H1 (cell line): ENCODE measurements around the gene ZYX. TPM values are rescaled to one million over a fixed set of nuclear protein-coding genes. Genes with fewer than 3 reads are reported as not detected.

Experiments
- CTCF ChIA-PET: fragments of 300-600 bp; sonication (Branson Sonifier 250); formaldehyde crosslinking; loops from one replicate; lab custom pipeline; 2021; ENCODE audit not compliant: partially characterized antibody; lab: Charles Lee
- POLR2A ChIA-PET: fragments of 300-600 bp; sonication (Branson Sonifier 250); formaldehyde crosslinking; loops from one replicate; lab custom pipeline; 2021; ENCODE audit warnings: inconsistent platforms; ENCODE audit not compliant: partially characterized antibody; lab: Charles Lee
- DNase-seq, 2 experiments: peaks; one replicate each; pipeline versions ENCODE4 v3.0.0 to v3.0.0-alpha.2; 2010 to 2022; ENCODE audit warnings: low spot score in 2 of 2, low read depth in 1 of 2, mixed read lengths in 1 of 2
- FAIRE-seq: peaks from 2 replicates; lab custom pipeline; 2011; peaks lifted over from hg19 to GRCh38; lab: Jason Lieb, UNC
- H2AFZ ChIP-seq: 2 replicates; pipeline ENCODE4 v1.8.1; 2012; ENCODE audit warnings: low read length, inconsistent platforms
- H2AK5ac ChIP-seq: 2 replicates; pipeline ENCODE4 v1.6.1; 2013; ENCODE audit warnings: low read depth, low read length
- H2BK120ac ChIP-seq: replicated peaks from 2 replicates; pipeline ENCODE3; 2013; ENCODE audit warnings: low read depth, low read length, inconsistent platforms
- H2BK12ac ChIP-seq: 2 replicates; pipeline ENCODE4 v1.6.1; 2013; ENCODE audit warnings: low read depth, low read length
- H2BK15ac ChIP-seq: 2 replicates; pipeline ENCODE4 v1.6.1; 2013; ENCODE audit warnings: low read length
- H2BK20ac ChIP-seq: 2 replicates; pipeline ENCODE4 v1.6.1; 2013; ENCODE audit warnings: low read length
- H2BK5ac ChIP-seq: 2 replicates; pipeline ENCODE4 v1.6.1; 2013; ENCODE audit warnings: low read depth, low read length
- H3K14ac ChIP-seq: 2 replicates; pipeline ENCODE4 v1.6.1; 2013; ENCODE audit warnings: inconsistent platforms; ENCODE audit not compliant: insufficient read length
- H3K18ac ChIP-seq: 2 replicates; pipeline ENCODE4 v1.6.1; 2013; ENCODE audit warnings: low read length; ENCODE audit errors: extremely low read depth
- H3K23ac ChIP-seq: 2 replicates; pipeline ENCODE4 v1.6.1; 2013; ENCODE audit warnings: inconsistent platforms; ENCODE audit not compliant: insufficient read length
- H3K23me2 ChIP-seq: 2 replicates; pipeline ENCODE4 v1.6.1; 2013; ENCODE audit warnings: low read depth, low read length
- H3K27ac ChIP-seq: 2 replicates; pipeline ENCODE4 v1.6.1; 2011; ENCODE audit warnings: low read depth, low read length, inconsistent platforms
- H3K27me3 ChIP-seq, 4 experiments: replicated peaks in 1 of 4; 1 replicate in 1 of 4; 2 replicates in 3 of 4; pipeline versions ENCODE4 v1.6.1 to v1.8.1; 2011 to 2013; ENCODE audit warnings: low read length in 3 of 4, mild to moderate bottlenecking in 3 of 4, inconsistent platforms in 2 of 4, mixed read lengths in 2 of 4, moderate library complexity in 1 of 4; ENCODE audit not compliant: control insufficient read depth in 3 of 4, insufficient read depth in 3 of 4; ENCODE audit errors: extremely low read depth in 1 of 4
- H3K36me3 ChIP-seq, 4 experiments: 2 replicates each; pipeline versions ENCODE4 v1.6.1 to v1.8.1; 2011 to 2013; ENCODE audit warnings: mild to moderate bottlenecking in 4 of 4, low read length in 3 of 4, moderate library complexity in 2 of 4, control low read depth in 1 of 4, inconsistent platforms in 1 of 4; ENCODE audit not compliant: insufficient read depth in 4 of 4, control insufficient read depth in 2 of 4
- H3K4ac ChIP-seq: replicated peaks from 2 replicates; pipeline ENCODE3; 2013; ENCODE audit warnings: low read length, low read depth, mixed read lengths, inconsistent platforms; ENCODE audit not compliant: insufficient read length
- H3K4me1 ChIP-seq, 4 experiments: replicated peaks in 1 of 4; 1 replicate in 1 of 4; 2 replicates in 3 of 4; pipeline versions ENCODE4 v1.6.1 to v1.8.1; 2011 to 2013; ENCODE audit warnings: low read length in 3 of 4, inconsistent platforms in 2 of 4, mixed read lengths in 1 of 4; ENCODE audit not compliant: insufficient read depth in 4 of 4, control insufficient read depth in 3 of 4
- H3K4me2 ChIP-seq, 2 experiments: 2 replicates each; pipeline versions ENCODE4 v1.6.1 to v1.8.1; 2011 to 2013; ENCODE audit warnings: low read depth in 2 of 2, low read length in 2 of 2, control low read depth in 1 of 2, inconsistent platforms in 1 of 2, mild to moderate bottlenecking in 1 of 2; ENCODE audit not compliant: insufficient read depth in 1 of 2
- H3K4me3 ChIP-seq, 4 experiments: fragments of 200-600, 300-600 bp in 1 of 4; sonication (generic), shearing (Covaris generic), sonication (Bioruptor Twin) in 1 of 4; 2 replicates each; pipeline versions ENCODE4 v1.5.1 to v1.8.1; 2011 to 2016; ENCODE audit warnings: low read length in 4 of 4, low read depth in 3 of 4, control low read depth in 2 of 4, inconsistent platforms in 2 of 4, mild to moderate bottlenecking in 2 of 4, mixed read lengths in 1 of 4, moderate library complexity in 1 of 4; ENCODE audit not compliant: insufficient read depth in 2 of 4; ENCODE audit errors: extremely low read depth in 1 of 4
- H3K56ac ChIP-seq: replicated peaks from 2 replicates; pipeline ENCODE3; 2013; ENCODE audit warnings: low read depth, mild to moderate bottlenecking, mixed read lengths, low read length, inconsistent platforms; ENCODE audit not compliant: insufficient read length
- H3K79me1 ChIP-seq: 2 replicates; pipeline ENCODE4 v1.6.1; 2013; ENCODE audit warnings: low read depth, low read length, control low read depth
- H3K79me2 ChIP-seq, 2 experiments: 2 replicates each; pipeline versions ENCODE4 v1.6.1 to v1.8.1; 2012 to 2013; ENCODE audit warnings: low read length in 2 of 2, mild to moderate bottlenecking in 2 of 2, inconsistent platforms in 1 of 2; ENCODE audit not compliant: insufficient read depth in 2 of 2, control insufficient read depth in 1 of 2
- H3K9ac ChIP-seq, 4 experiments: replicated peaks in 1 of 4; 1 replicate in 1 of 4; 2 replicates in 3 of 4; pipeline versions ENCODE4 v1.6.1 to v1.8.1; 2011 to 2013; ENCODE audit warnings: low read depth in 3 of 4, low read length in 3 of 4, control low read depth in 2 of 4, mild to moderate bottlenecking in 2 of 4, moderate library complexity in 2 of 4, inconsistent platforms in 1 of 4; ENCODE audit errors: extremely low read depth in 1 of 4
- H3K9me3 ChIP-seq, 2 experiments: 2 replicates each; pipeline versions ENCODE4 v1.6.1 to v1.8.1; 2012 to 2013; ENCODE audit warnings: mild to moderate bottlenecking in 2 of 2, moderate library complexity in 2 of 2, control low read depth in 1 of 2, inconsistent platforms in 1 of 2, low read depth in 1 of 2, low read length in 1 of 2, mixed read lengths in 1 of 2; ENCODE audit not compliant: insufficient read depth in 2 of 2
- H4K20me1 ChIP-seq, 2 experiments: replicated peaks in 1 of 2; 2 replicates each; pipeline versions ENCODE3 to v1.8.1; 2011 to 2013; ENCODE audit warnings: inconsistent platforms in 2 of 2, low read length in 2 of 2, mild to moderate bottlenecking in 1 of 2; ENCODE audit not compliant: insufficient read depth in 2 of 2, control insufficient read depth in 1 of 2
- H4K5ac ChIP-seq: 2 replicates; pipeline ENCODE4 v1.6.1; 2013; ENCODE audit warnings: low read length, low read depth, mixed read lengths, inconsistent platforms; ENCODE audit not compliant: insufficient read length
- H4K8ac ChIP-seq: 2 replicates; pipeline ENCODE4 v1.8.0; 2013; ENCODE audit warnings: mild to moderate bottlenecking, moderate library complexity, low read length, inconsistent platforms; ENCODE audit not compliant: insufficient read depth; ENCODE audit errors: extremely low read depth
- H4K91ac ChIP-seq: replicated peaks from 2 replicates; pipeline ENCODE3; 2013; ENCODE audit warnings: low read length, mixed read lengths, inconsistent platforms; ENCODE audit not compliant: insufficient read length
- KDM5A ChIP-seq: fragments of 200-600 bp; IDR thresholded peaks from 2 replicates; pipeline ENCODE4 v1.7.1; 2012; ENCODE audit warnings: mild to moderate bottlenecking, low read length, inconsistent platforms, mixed read lengths
- WGBS, 2 experiments: shearing (Covaris generic) in 1 of 2; methylation state at CpG; one replicate each; pipeline versions ENCODE4 v1.1.6 to v1.1.7; 2013 to 2015; ENCODE audit warnings: low lambda C conversion rate in 2 of 2, mixed read lengths in 2 of 2, inconsistent platforms in 1 of 2, low coverage in 1 of 2, missing lambda C conversion rate in 1 of 2; ENCODE audit not compliant: insufficient replicate concordance in 2 of 2, insufficient coverage in 1 of 2, insufficient read length in 1 of 2; ENCODE audit errors: extremely low coverage in 1 of 2, missing lambda C conversion rate in 1 of 2; 5-methylcytosine and 5-hydroxymethylcytosine counted together
- polyA plus RNA-seq, 7 experiments: library from polyadenylated mRNA; depleted of rRNA in 3 of 7; stranded (reverse) in 5 of 7; unstranded in 2 of 7; fragments of >200 nt in 5 of 7; fragments of 200-250 nt in 2 of 7; gene quantifications; 1 replicate in 5 of 7; 2 replicates in 1 of 7; 4 replicates in 1 of 7; pipeline versions ENCODE4 v1.2.1 to v1.2.3, GENCODE V29; 2011 to 2013; ENCODE audit warnings: missing spikeins in 2 of 7, mixed read lengths in 2 of 7
- total RNA-seq: library from RNA; stranded (reverse); fragmentation: NEBNext Ultra II Directional; extraction: Animal tissue kit (Norgen Biotek cat#: 25700); gene quantifications from 2 replicates; pipeline ENCODE4 v1.2.1, GENCODE V29; 2021
- TF ChIP-seq, protein P1 (sequence below): IDR thresholded peaks from 2 replicates; pipeline ENCODE4 v1.6.1; 2012; ENCODE audit warnings: inconsistent platforms

Gene ZYX
- total and polyA plus RNA-seq, 2 of the 8 experiments (the other 6 are each of a cell fraction or from before 2014, with no cell fraction given): 40.6 to 159 TPM

DNA sequence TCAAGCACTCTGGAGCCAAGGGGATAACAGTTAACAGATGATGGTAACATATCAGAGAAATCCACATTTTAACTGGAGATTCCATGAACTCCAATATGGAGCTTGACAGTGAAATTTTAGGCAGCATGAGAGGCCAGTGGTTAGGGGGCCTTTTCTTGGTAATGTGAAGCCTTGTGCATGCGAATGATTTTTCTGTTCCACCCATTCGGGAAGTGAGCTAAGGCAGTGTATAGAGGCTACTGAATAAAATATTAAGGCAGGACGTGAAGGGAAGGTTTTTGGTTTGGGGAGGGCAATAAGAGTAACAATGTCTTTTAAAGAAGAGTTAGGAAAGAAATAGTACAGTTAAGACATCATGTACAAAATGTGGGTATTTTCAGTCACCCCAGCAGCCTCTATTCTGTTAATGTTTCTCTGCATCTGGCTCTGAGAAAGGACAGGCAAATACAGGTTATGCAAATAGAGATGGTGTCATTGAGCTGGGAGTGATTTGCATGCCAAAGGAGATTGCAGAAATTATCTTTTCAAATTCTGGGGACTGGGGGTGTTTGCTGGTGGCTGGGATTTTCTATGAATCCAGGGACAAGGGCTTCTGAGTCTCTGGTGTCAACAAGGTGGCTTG lies 55.3 kb downstream of the ZYX start:
- no peaks in the 10 kb centered on the region for H3K23me2 ChIP-seq
- H2BK15ac ChIP-seq: no peak overlapping the region
- peak overlapping the region; percentile 50 to 51; a peak in 3 of 4 replicates for H3K4me2 ChIP-seq
- no peaks in the 10 kb centered on the region for H3K36me3 ChIP-seq
- ChIA-PET POLR2A (interaction anchor here (0.7 to 1.4 kb wide), 2 partner anchors 11 to 30 kb away, joined by 3 read pairs; no protein-coding TSS in a partner anchor), CTCF (interaction anchor here (0.6 to 1.7 kb wide), 3 partner anchors 12 to 20 kb away, joined by 3 read pairs; no protein-coding TSS in a partner anchor)
- H3K4me3 ChIP-seq: no peak overlapping the region
- no peaks in the 10 kb centered on the region for H3K27me3 ChIP-seq
- H2AK5ac ChIP-seq: no peak overlapping the region
- no peaks in the 10 kb centered on the region for H3K79me2 ChIP-seq
- no peak overlapping the region for H2BK12ac ChIP-seq
- no peak overlapping the region for H4K8ac ChIP-seq
- H3K18ac ChIP-seq: no peak overlapping the region
- H3K9ac ChIP-seq: no peak overlapping the region
- H3K4me1 ChIP-seq: peaks cover 2 to 8% (median 6%) of the 10 kb centered on the region in 4 experiments
- DNase-seq: no peak
- no peaks in the 10 kb centered on the region for H4K20me1 ChIP-seq
- H3K27ac ChIP-seq: no peak overlapping the region
- no peak for TF ChIP-seq KDM5A
- TF ChIP-seq, protein P1, sequence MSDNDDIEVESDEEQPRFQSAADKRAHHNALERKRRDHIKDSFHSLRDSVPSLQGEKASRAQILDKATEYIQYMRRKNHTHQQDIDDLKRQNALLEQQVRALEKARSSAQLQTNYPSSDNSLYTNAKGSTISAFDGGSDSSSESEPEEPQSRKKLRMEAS: no peak
- H2BK120ac ChIP-seq: no peak overlapping the region
- H3K9me3 ChIP-seq: no peaks in the 10 kb centered on the region
- H2BK5ac ChIP-seq: no peak overlapping the region
- no peaks in the 10 kb centered on the region for H3K79me1 ChIP-seq
- no peak overlapping the region for H3K23ac ChIP-seq
- no peak overlapping the region for H3K14ac ChIP-seq
- no peak overlapping the region for H2AFZ ChIP-seq
- no peak overlapping the region for H4K91ac ChIP-seq
- WGBS, 2 experiments: 75% methylated on average over 3 of the region's 3 CpGs; no CpG with 5 or more reads in 1 of the 2 experiments
- H3K56ac ChIP-seq: no peak overlapping the region
- no peak overlapping the region for H3K4ac ChIP-seq
- H2BK20ac ChIP-seq: no peak overlapping the region
- FAIRE-seq: no peak
- H4K5ac ChIP-seq: no peak overlapping the region
